IMR-90 (cell line): ENCODE data around the gene SLC25A6. TPM values are rescaled to one million over a fixed set of nuclear protein-coding genes. Genes with fewer than 3 reads are reported as not detected.

Experiments
- ATAC-seq: fragments of 200-7000 bp; cut with Tn5 transposase; 2 replicates; pipeline ENCODE4 v1.9.1; 2020; ENCODE audit warnings: low read depth, mild to moderate bottlenecking, moderate library complexity
- BruUV-seq: library from RNA; stranded (reverse); fragments of 400-500 nt; replicated peaks from 2 replicates; lab custom pipeline; 2021; lab: Mats Ljungman, UMichigan
- CTCF ChIA-PET: fragments of 300-600 bp; formaldehyde crosslinking; extraction: SDS; loops from one replicate; lab custom pipeline; 2021; ENCODE audit warnings: antibody characterized with exemption; lab: Yijun Ruan, JAX
- POLR2A ChIA-PET: fragments of 300-600 bp; sonication (Branson Sonifier 250); formaldehyde crosslinking; loops from one replicate; lab custom pipeline; 2022; ENCODE audit warnings: antibody characterized with exemption; ENCODE audit not compliant: unreplicated experiment; lab: Charles Lee
- DNase-seq: peaks from one replicate; pipeline ENCODE4 v3.0.0; 2013
- H2AFZ ChIP-seq: replicated peaks from 2 replicates; pipeline ENCODE3; 2013; ENCODE audit warnings: low read length, mild to moderate bottlenecking; ENCODE audit not compliant: poor library complexity
- H2AK5ac ChIP-seq: 2 replicates; pipeline ENCODE4 v1.6.1; 2013; ENCODE audit warnings: low read depth, low read length, inconsistent platforms
- H2AK9ac ChIP-seq: replicated peaks from 2 replicates; pipeline ENCODE3; 2013; ENCODE audit warnings: mild to moderate bottlenecking, low read depth, low read length, moderate library complexity; ENCODE audit not compliant: poor library complexity
- H2BK120ac ChIP-seq: 2 replicates; pipeline ENCODE4 v1.6.1; 2013; ENCODE audit warnings: low read depth, low read length, inconsistent platforms
- H2BK15ac ChIP-seq: 3 replicates; pipeline ENCODE4 v1.6.1; 2013; ENCODE audit warnings: low read depth, low read length, inconsistent platforms
- H2BK20ac ChIP-seq: 2 replicates; pipeline ENCODE4 v1.6.1; 2013; ENCODE audit warnings: low read depth, mild to moderate bottlenecking, inconsistent platforms, low read length, moderate library complexity
- H2BK5ac ChIP-seq: 2 replicates; pipeline ENCODE4 v1.6.1; 2013; ENCODE audit warnings: mild to moderate bottlenecking, low read depth, low read length, inconsistent platforms; ENCODE audit not compliant: poor library complexity, severe bottlenecking
- H3K14ac ChIP-seq: replicated peaks from 2 replicates; pipeline ENCODE4 v1.6.1; 2013; ENCODE audit warnings: low read depth, low read length, inconsistent platforms
- H3K18ac ChIP-seq: 2 replicates; pipeline ENCODE4 v1.6.1; 2013; ENCODE audit warnings: low read depth, low read length, control low read depth
- H3K23ac ChIP-seq: 2 replicates; pipeline ENCODE4 v1.6.1; 2013; ENCODE audit warnings: low read depth, low read length, inconsistent platforms
- H3K27ac ChIP-seq: 2 replicates; pipeline ENCODE4 v1.5.1; 2013; ENCODE audit warnings: mild to moderate bottlenecking, control low read depth, low read length; ENCODE audit not compliant: insufficient read depth
- H3K27me3 ChIP-seq: 2 replicates; pipeline ENCODE4 v1.6.1; 2013; ENCODE audit warnings: low read length; ENCODE audit not compliant: control insufficient read depth, insufficient read depth
- H3K36me3 ChIP-seq: 2 replicates; pipeline ENCODE4 v1.6.1; 2013; ENCODE audit warnings: low read length, mixed read lengths; ENCODE audit not compliant: control insufficient read depth, insufficient read depth
- H3K4ac ChIP-seq: 2 replicates; pipeline ENCODE4 v1.6.1; 2013; ENCODE audit warnings: low read depth, low read length, inconsistent platforms
- H3K4me1 ChIP-seq: 2 replicates; pipeline ENCODE4 v1.6.1; 2013; ENCODE audit warnings: low read length, mixed read lengths; ENCODE audit not compliant: control insufficient read depth, insufficient read depth
- H3K4me2 ChIP-seq: 2 replicates; pipeline ENCODE4 v1.6.1; 2013; ENCODE audit warnings: low read depth, mild to moderate bottlenecking, control low read depth, low read length, moderate library complexity
- H3K4me3 ChIP-seq: 2 replicates; pipeline ENCODE4 v1.5.1; 2013; ENCODE audit warnings: low read depth, mild to moderate bottlenecking, control low read depth, low read length, moderate library complexity; ENCODE audit not compliant: insufficient read depth
- H3K56ac ChIP-seq: 2 replicates; pipeline ENCODE4 v1.6.1; 2013; ENCODE audit warnings: low read length, inconsistent platforms; ENCODE audit not compliant: insufficient read depth; ENCODE audit errors: extremely low read depth
- H3K79me1 ChIP-seq, 2 experiments: 2 replicates each; pipeline ENCODE4 v1.6.1; 2013; ENCODE audit warnings: low read length in 2 of 2, inconsistent platforms in 1 of 2, low read depth in 1 of 2
- H3K9ac ChIP-seq: 2 replicates; pipeline ENCODE4 v1.6.1; 2013; ENCODE audit warnings: low read depth, low read length, control low read depth
- H3K9me1 ChIP-seq: 2 replicates; pipeline ENCODE4 v1.6.1; 2013; ENCODE audit warnings: low read length, inconsistent platforms; ENCODE audit not compliant: insufficient read depth
- H3K9me3 ChIP-seq: 2 replicates; pipeline ENCODE4 v1.6.1; 2013; ENCODE audit warnings: low read length; ENCODE audit not compliant: control insufficient read depth, insufficient read depth
- H4K20me1 ChIP-seq: 2 replicates; pipeline ENCODE4 v1.6.1; 2013; ENCODE audit warnings: low read length, inconsistent platforms; ENCODE audit not compliant: insufficient read depth
- H4K5ac ChIP-seq: 2 replicates; pipeline ENCODE4 v1.6.1; 2013; ENCODE audit warnings: mild to moderate bottlenecking, low read depth, low read length, control low read depth
- H4K8ac ChIP-seq, 2 experiments: 2 replicates each; pipeline ENCODE4 v1.6.1; 2013; ENCODE audit warnings: low read depth in 2 of 2, low read length in 2 of 2, control low read depth in 1 of 2, inconsistent platforms in 1 of 2
- H4K91ac ChIP-seq: 2 replicates; pipeline ENCODE4 v1.6.1; 2013; ENCODE audit warnings: low read depth, low read length, inconsistent platforms; ENCODE audit not compliant: insufficient read depth
- BHLHE40 ChIP-seq: fragments of 150-350 bp; IDR thresholded peaks from 2 replicates; pipeline ENCODE4 v1.6.1; 2016; ENCODE audit warnings: mild to moderate bottlenecking, low read depth, low read length
- CEBPB ChIP-seq: IDR thresholded peaks from 2 replicates; pipeline ENCODE4 v1.6.1; 2012; ENCODE audit warnings: low read depth, low read length, improper control_type of control experiment
- CHD1 ChIP-seq: IDR thresholded peaks from 2 replicates; pipeline ENCODE4 v1.6.1; 2012; ENCODE audit warnings: low read depth, low read length, improper control_type of control experiment
- CTCF ChIP-seq: conservative IDR thresholded peaks from 2 replicates; pipeline ENCODE4 v1.5.1; 2012; ENCODE audit warnings: mild to moderate bottlenecking, low read depth, low read length, improper control_type of control experiment
- ELK1 ChIP-seq: fragments of 150-350 bp; IDR thresholded peaks from 2 replicates; pipeline ENCODE4 v1.6.1; 2016; ENCODE audit warnings: low read depth, mild to moderate bottlenecking, low read length, moderate library complexity, borderline replicate concordance
- FOS ChIP-seq: fragments of 150-350 bp; IDR thresholded peaks from 2 replicates; pipeline ENCODE4 v1.6.1; 2016; ENCODE audit warnings: low read depth, low read length
- MAFK ChIP-seq: IDR thresholded peaks from 2 replicates; pipeline ENCODE4 v1.6.1; 2012; ENCODE audit warnings: low read depth, low read length, improper control_type of control experiment
- MAZ ChIP-seq: IDR thresholded peaks from 2 replicates; pipeline ENCODE4 v1.6.1; 2012; ENCODE audit warnings: low read depth, mild to moderate bottlenecking, low read length, improper control_type of control experiment, moderate library complexity, borderline replicate concordance
- MXI1 ChIP-seq: IDR thresholded peaks from 2 replicates; pipeline ENCODE4 v1.6.1; 2012; ENCODE audit warnings: low read depth, mild to moderate bottlenecking, low read length, moderate library complexity, borderline replicate concordance
- POLR2A ChIP-seq: IDR thresholded peaks from 2 replicates; pipeline ENCODE4 v1.6.1; 2012; ENCODE audit warnings: mild to moderate bottlenecking, low read depth, low read length
- RAD21 ChIP-seq: IDR thresholded peaks from 2 replicates; pipeline ENCODE4 v1.6.1; 2012; ENCODE audit warnings: low read length, improper control_type of control experiment
- RCOR1 ChIP-seq: IDR thresholded peaks from 2 replicates; pipeline ENCODE4 v1.6.1; 2012; ENCODE audit warnings: mild to moderate bottlenecking, low read length, improper control_type of control experiment; ENCODE audit not compliant: insufficient replicate concordance
- RFX5 ChIP-seq: IDR thresholded peaks from 2 replicates; pipeline ENCODE4 v1.8.0; 2012; ENCODE audit warnings: low read depth, mild to moderate bottlenecking, low read length, moderate library complexity
- SMC3 ChIP-seq: fragments of 150-350 bp; IDR thresholded peaks from 2 replicates; pipeline ENCODE4 v1.6.1; 2016; ENCODE audit warnings: low read depth, mild to moderate bottlenecking, antibody characterized with exemption, low read length, moderate library complexity
- USF2 ChIP-seq: fragments of 150-350 bp; IDR thresholded peaks from 2 replicates; pipeline ENCODE4 v1.6.1; 2017; ENCODE audit warnings: mild to moderate bottlenecking, antibody characterized with exemption, low read length, low read depth
- WGBS, 2 experiments: methylation state at CpG; one replicate each; pipeline versions ENCODE4 v1.1.5 to v1.1.7; 2013; ENCODE audit warnings: missing lambda C conversion rate in 2 of 2; ENCODE audit not compliant: insufficient read length in 1 of 2; ENCODE audit errors: extremely low coverage in 2 of 2; 5-methylcytosine and 5-hydroxymethylcytosine counted together
- dilution Hi-C: fragments of 300-500 bp; cut with HindIII; formaldehyde crosslinking; loops from one replicate; pipeline ENCODE4 v1.14.3; 2018; ENCODE audit warnings: low sequenced_read_pairs; ENCODE audit not compliant: unreplicated experiment
- in situ Hi-C: fragments of 300-500 bp; cut with MboI; formaldehyde crosslinking; loops from 3 replicates; pipeline ENCODE4 v1.14.3; 2019; ENCODE audit warnings: low sequenced_read_pairs, inconsistent platforms, mixed read lengths
- intact Hi-C: fragments of 100-400 bp; cut with micrococcal nuclease; formaldehyde crosslinking; loops from 2 replicates; pipeline ENCODE4 v1.10.0; 2022
- polyA plus RNA-seq, 3 experiments: library from polyadenylated mRNA; depleted of rRNA; stranded (reverse); fragments of >200 nt; gene quantifications; 2 replicates each; pipeline ENCODE4 v1.2.3, GENCODE V29; 2012; ENCODE audit warnings: low replicate concordance in 1 of 3
- total RNA-seq: library from RNA; depleted of rRNA; stranded (reverse); fragments of >200 nt; gene quantifications from 2 replicates; pipeline ENCODE4 v1.2.3, GENCODE V29; 2012

SLC25A6 gene
- total and polyA plus RNA-seq, 2 of the 4 experiments (the other 2 are of a cell fraction) = 166 to 565 TPM

- Histone ChIP-seq H3K4me3 (no peak overlapping the region), H3K18ac (no peak overlapping the region), H3K4me1 (no peaks in the 10 kb centered on the region), H4K91ac (no peak overlapping the region), H4K8ac (no peak overlapping the region), H3K4me2 (no peak overlapping the region), H2AK9ac (no peak overlapping the region), H2BK5ac (no peak overlapping the region), H3K23ac (no peak overlapping the region), H2BK120ac (no peak overlapping the region), H3K9me1 (no peaks in the 10 kb centered on the region), H2BK20ac (no peak overlapping the region), H2AK5ac (no peak overlapping the region), H2BK15ac (no peak overlapping the region), H3K9me3 (peaks cover 11% of the 10 kb centered on the region), H3K79me1 (no peaks in the 10 kb centered on the region), H4K20me1 (no peaks in the 10 kb centered on the region), H3K9ac (no peak overlapping the region), H4K5ac (no peak overlapping the region), H3K4ac (no peak overlapping the region), H2AFZ (no peak overlapping the region), H3K27me3 (no peaks in the 10 kb centered on the region), H3K27ac (no peak overlapping the region), H3K56ac (no peak overlapping the region), H3K14ac (no peak overlapping the region), H3K36me3 (peaks cover 9% of the 10 kb centered on the region)
- WGBS, 2 experiments = 76% methylated on average over 2 of the region's 2 CpGs; no CpG with 5 or more reads in 1 of the 2 experiments
- intact Hi-C loops (no loop called here), dilution Hi-C loops (no loop called here), in situ Hi-C loops (no loop called here)
- ChIA-PET POLR2A (no interaction called here), CTCF (no interaction called here)
- TF ChIP-seq BHLHE40 = no peak
- no peak for TF ChIP-seq ELK1
- TF ChIP-seq MXI1 = no peak
- no peak for TF ChIP-seq CHD1
- no peak for TF ChIP-seq POLR2A
- TF ChIP-seq CTCF = no peak
- no peak for TF ChIP-seq MAFK
- no peak for TF ChIP-seq MAZ
- no peak for TF ChIP-seq RFX5
- no peak for TF ChIP-seq RCOR1
- no peak for TF ChIP-seq USF2
- no peak for TF ChIP-seq CEBPB
- no peak for TF ChIP-seq FOS
- no peak for TF ChIP-seq RAD21
- TF ChIP-seq SMC3 = no peak
- DNase-seq = no peak
- no TSS peak for BruUV-seq
- no peak for ATAC-seq
Measured at GRCh38 chrX:1360171-1360570, 31.7 kb downstream of the SLC25A6 start.
